Aorta (tissue), 5 donors: ENCODE data around the gene C6orf52. TPM values are rescaled to one million over a fixed set of nuclear protein-coding genes. Genes with fewer than 3 reads are reported as not detected.

ENCODE experiments used
- ATAC-seq: fragments of 200-7000 bp; cut with Tn5 transposase; one replicate; pipeline ENCODE4 v1.9.1; 2022; ENCODE audit warnings: moderate library complexity; ENCODE audit not compliant: low FRiP score
- DNase-seq, 2 donors: peaks; one replicate each; pipeline ENCODE4 v3.0.0-alpha.2; 2020
- H3K27ac ChIP-seq, 2 donors: one replicate each; pipeline ENCODE4 v1.5.1; 2013; ENCODE audit warnings: low read length in 2 of 2, mild to moderate bottlenecking in 2 of 2, moderate library complexity in 2 of 2, control low read depth in 1 of 2, inconsistent platforms in 1 of 2, low read depth in 1 of 2
- H3K27me3 ChIP-seq, 2 donors: one replicate each; pipeline ENCODE4 v1.6.1; 2013; ENCODE audit warnings: control low read depth in 1 of 2, low read length in 1 of 2, mild to moderate bottlenecking in 1 of 2, moderate library complexity in 1 of 2; ENCODE audit not compliant: insufficient read depth in 2 of 2, control insufficient read depth in 1 of 2
- H3K36me3 ChIP-seq, 2 donors: one replicate each; pipeline ENCODE4 v1.6.1; 2013; ENCODE audit warnings: control low read depth in 1 of 2, low read length in 1 of 2, mild to moderate bottlenecking in 1 of 2; ENCODE audit not compliant: insufficient read depth in 2 of 2, control insufficient read depth in 1 of 2
- H3K4me1 ChIP-seq, 2 donors: one replicate each; pipeline ENCODE4 v1.6.1; 2013; ENCODE audit warnings: low read length in 2 of 2, control low read depth in 1 of 2, mild to moderate bottlenecking in 1 of 2, moderate library complexity in 1 of 2; ENCODE audit not compliant: insufficient read depth in 2 of 2, control insufficient read depth in 1 of 2
- H3K4me3 ChIP-seq, 2 donors: one replicate each; pipeline ENCODE4 v1.5.1; 2013; ENCODE audit warnings: low read length in 2 of 2, control low read depth in 1 of 2, mild to moderate bottlenecking in 1 of 2
- H3K9me3 ChIP-seq: one replicate; pipeline ENCODE4 v1.6.1; 2013; ENCODE audit warnings: mild to moderate bottlenecking, low read length; ENCODE audit not compliant: control insufficient read depth
- WGBS, 2 donors: extraction: QIAGEN DNeasy Blood & Tissue Kit; methylation state at CpG; one replicate each; pipeline ENCODE4 v1.1.7; 2013; 5-methylcytosine and 5-hydroxymethylcytosine counted together
- intact Hi-C, 2 donors: fragments of 100-400 bp; cut with DNase I; formaldehyde crosslinking; loops; one replicate each; pipeline versions ENCODE4 v1.14.2 to v1.15.0; 2022
- polyA plus RNA-seq, 2 donors: library from polyadenylated mRNA; stranded (reverse); fragments of 200-250 nt; gene quantifications; one replicate each; pipeline ENCODE4 v1.2.3, GENCODE V29; 2013
- total RNA-seq, 2 donors: library from RNA; stranded (reverse); fragmentation: NEBNext Ultra II Directional; extraction: Animal tissue kit (Norgen Biotek cat#: 25700); gene quantifications; one replicate each; pipeline ENCODE4 v1.2.1, GENCODE V29; 2021
- donor health status: healthy with polysubstance abuse.
- donor health status: Bipolar disorder and iron deficiency.
- donor health status: DM: no; HTN: no; CAD: no.
- donor health status: DM: no; HTN: no; CAD: no.
- donor health status: DM: yes; HTN: yes; CAD: no.

Gene C6orf52
- total and polyA plus RNA-seq, 4 donors = 0.66 to 2.4 TPM; not detected in 2

GRCh38 chr6:10644225-10644624, 50.2 kb downstream of the C6orf52 start:
- WGBS, 2 donors = 94 to 100% methylated on average over 1 of the region's 1 CpG
- intact Hi-C loops = no loop called here

GRCh38 chr6:10643201-10643651, 51.2 kb downstream of the C6orf52 start:
- Histone ChIP-seq H3K27me3 (no peaks in the 10 kb centered on the region), H3K36me3 (no peaks in the 10 kb centered on the region), H3K9me3 (no peaks in the 10 kb centered on the region), H3K4me1 (no peaks in the 10 kb centered on the region), H3K27ac (no peak overlapping the region), H3K4me3 (no peak overlapping the region)
- intact Hi-C loops = no loop called here
- WGBS, 2 donors = 79 to 84% methylated on average over 3 of the region's 3 CpGs
- ATAC-seq (no peak), DNase-seq (no peak)

More at GRCh38 chr6:10644225-10644624, 50.2 kb downstream of the C6orf52 start:
- DNase-seq = no peak
- H3K9me3 ChIP-seq = no peaks in the 10 kb centered on the region
- H3K4me1 ChIP-seq = no peaks in the 10 kb centered on the region
- no peak for ATAC-seq
- no peaks in the 10 kb centered on the region for H3K36me3 ChIP-seq
- H3K27me3 ChIP-seq = no peaks in the 10 kb centered on the region
- H3K4me3 ChIP-seq = no peak overlapping the region
- no peak overlapping the region for H3K27ac ChIP-seq

GRCh38 chr6:10641528-10641927, 52.9 kb downstream of the C6orf52 start:
- ATAC-seq = no peak
- intact Hi-C loops = no loop called here

GRCh38 chr6:10640412-10640811, 54.0 kb downstream of the C6orf52 start:
- DNase-seq = no peak
- no peak for ATAC-seq
- Histone ChIP-seq H3K27me3 (no peaks in the 10 kb centered on the region), H3K9me3 (no peaks in the 10 kb centered on the region), H3K4me3 (no peak overlapping the region), H3K36me3 (no peaks in the 10 kb centered on the region), H3K27ac (no peak overlapping the region), H3K4me1 (no peaks in the 10 kb centered on the region)
- intact Hi-C loops = no loop called here
- WGBS, 2 donors = 92 to 94% methylated on average over 8 of the region's 8 CpGs

More at GRCh38 chr6:10641528-10641927, 52.9 kb downstream of the C6orf52 start:
- DNase-seq = no peak
- H3K27me3 ChIP-seq = no peaks in the 10 kb centered on the region
- no peak overlapping the region for H3K4me3 ChIP-seq
- no peaks in the 10 kb centered on the region for H3K4me1 ChIP-seq
- H3K27ac ChIP-seq = no peak overlapping the region
- H3K9me3 ChIP-seq = no peaks in the 10 kb centered on the region
- H3K36me3 ChIP-seq = no peaks in the 10 kb centered on the region
- WGBS, 2 donors = 91 to 95% methylated on average over 3 of the region's 3 CpGs

- ATAC-seq (no peak), DNase-seq (no peak)
- no peak overlapping the region for H3K4me3 ChIP-seq
- H3K27me3 ChIP-seq = no peaks in the 10 kb centered on the region
- H3K4me1 ChIP-seq = no peaks in the 10 kb centered on the region
- H3K9me3 ChIP-seq = no peaks in the 10 kb centered on the region
- no peak overlapping the region for H3K27ac ChIP-seq
- intact Hi-C loops = no loop called here
- 82 to 89% methylated on average over 1 of the region's 1 CpG for WGBS, 2 donors
- peaks cover 0 to 1% of the 10 kb centered on the region in 2 donors for H3K36me3 ChIP-seq
These were observed 61.2 kb downstream of the C6orf52 start for GRCh38 chr6:10633216-10633615.

- Histone ChIP-seq H3K4me3 (no peak overlapping the region), H3K4me1 (no peaks in the 10 kb centered on the region), H3K9me3 (no peaks in the 10 kb centered on the region), H3K36me3 (peaks cover 0 to 4% of the 10 kb centered on the region in 2 donors), H3K27me3 (no peaks in the 10 kb centered on the region), H3K27ac (no peak overlapping the region)
- no peak for DNase-seq
- 95 to 96% methylated on average over 1 of the region's 1 CpG for WGBS, 2 donors
- intact Hi-C loops = no loop called here
- no peak for ATAC-seq
These were observed 64.2 kb downstream of the C6orf52 start for GRCh38 chr6:10630178-10630577.

- 97 to 98% methylated on average over 1 of the region's 1 CpG for WGBS, 2 donors
- Histone ChIP-seq H3K27ac (no peak overlapping the region), H3K27me3 (no peaks in the 10 kb centered on the region), H3K4me3 (no peak overlapping the region), H3K4me1 (no peaks in the 10 kb centered on the region), H3K36me3 (peaks cover 4 to 6% of the 10 kb centered on the region in 2 donors), H3K9me3 (no peaks in the 10 kb centered on the region)
- no peak for DNase-seq
- ATAC-seq = no peak
- intact Hi-C loops = no loop called here
These were observed 66.6 kb downstream of the C6orf52 start for GRCh38 chr6:10627800-10628199.

GRCh38 chr6:10626154-10626741, 68.2 kb downstream of the C6orf52 start:
- Histone ChIP-seq H3K27ac (no peak overlapping the region), H3K36me3 (peaks cover 4 to 6% of the 10 kb centered on the region in 2 donors), H3K9me3 (no peaks in the 10 kb centered on the region), H3K4me1 (no peaks in the 10 kb centered on the region), H3K4me3 (no peak overlapping the region), H3K27me3 (no peaks in the 10 kb centered on the region)
- ATAC-seq (no peak), DNase-seq (no peak)
- 76% methylated on average over 9 of the region's 9 CpGs for WGBS, 2 donors
- intact Hi-C loops = no loop called here

GRCh38 chr6:10624836-10625235, 69.6 kb downstream of the C6orf52 start:
- Histone ChIP-seq H3K4me1 (no peaks in the 10 kb centered on the region), H3K36me3 (peaks cover 4 to 6% of the 10 kb centered on the region in 2 donors), H3K9me3 (no peaks in the 10 kb centered on the region), H3K27me3 (no peaks in the 10 kb centered on the region), H3K4me3 (no peak overlapping the region), H3K27ac (no peak overlapping the region)
- 95% methylated on average over 5 of the region's 5 CpGs for WGBS, 2 donors
- intact Hi-C loops = loop anchor here in 1 of 2 donors (5.0 kb wide), 1 partner anchor 113 kb away; no protein-coding TSS in a partner anchor
- no peak for DNase-seq
- ATAC-seq = no peak
